ENCODE measurements around the gene EMP2. TPM values are rescaled to one million over a fixed set of nuclear protein-coding genes. Genes with fewer than 3 reads are reported as not detected.

Gene EMP2
- total and polyA plus RNA-seq, 8 donors = 58.2 to 487 (median 67.6) TPM

DNA sequence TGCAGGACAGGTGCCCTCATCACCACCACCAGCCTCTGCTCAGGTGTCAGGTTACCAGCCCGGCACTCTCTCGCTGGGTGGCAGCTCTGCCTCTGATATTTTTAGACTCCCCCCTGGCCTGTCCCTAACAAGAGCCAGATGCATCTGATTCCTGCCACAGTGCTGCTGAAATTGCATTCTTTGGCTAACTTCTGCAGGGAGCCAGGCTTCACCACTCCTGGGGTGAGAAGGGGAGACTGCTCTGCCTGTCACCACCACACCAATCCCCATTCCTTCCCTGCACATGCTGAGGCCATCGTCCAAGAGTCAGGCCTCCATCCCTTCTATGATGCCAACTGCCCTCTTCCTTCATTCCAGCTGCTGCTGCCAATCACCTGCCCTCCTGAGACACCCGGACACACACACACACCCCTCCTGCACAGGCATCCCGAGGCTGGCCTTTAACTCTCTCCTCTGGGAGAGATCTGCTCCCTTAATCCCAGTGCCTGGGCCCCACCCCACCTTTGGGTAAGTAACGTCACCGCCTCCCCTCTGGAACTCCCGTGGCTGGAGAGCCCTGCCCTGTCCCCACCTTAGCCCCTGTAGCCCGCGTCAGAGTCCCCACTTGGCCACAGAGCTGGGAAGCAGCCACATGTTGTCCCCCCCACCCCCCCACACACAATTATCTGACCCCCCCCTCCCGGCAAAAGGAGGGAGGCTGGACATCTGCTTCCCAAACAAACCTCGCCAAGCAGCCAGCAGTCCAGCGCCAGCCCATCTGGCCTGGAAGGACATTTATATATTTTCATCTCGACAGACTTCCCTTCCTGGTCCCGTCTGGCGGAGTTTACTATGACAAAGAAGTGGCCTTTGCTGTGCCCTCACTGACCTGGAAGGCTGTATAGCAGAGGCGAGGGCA lies 2.8 kb downstream of the EMP2 start:
- Histone ChIP-seq H3K27me3 (peaks cover 0 to 33% of the 10 kb centered on the region in 2 donors), H3K27ac (peak overlapping the region; percentile 91 to 92), H3K4me1 (peaks cover 33 to 50% of the 10 kb centered on the region in 2 donors), H3K36me3 (no peaks in the 10 kb centered on the region), H3K4me3 (peak overlapping the region; percentile 73 to 95), H3K9me3 (no peaks in the 10 kb centered on the region)
- intact Hi-C loops (cut with DNase I) = no loop called here
- ATAC-seq (peak; percentile 8), DNase-seq (peak in 1 of 4 donors; percentile 49)
- TF ChIP-seq, protein P1, sequence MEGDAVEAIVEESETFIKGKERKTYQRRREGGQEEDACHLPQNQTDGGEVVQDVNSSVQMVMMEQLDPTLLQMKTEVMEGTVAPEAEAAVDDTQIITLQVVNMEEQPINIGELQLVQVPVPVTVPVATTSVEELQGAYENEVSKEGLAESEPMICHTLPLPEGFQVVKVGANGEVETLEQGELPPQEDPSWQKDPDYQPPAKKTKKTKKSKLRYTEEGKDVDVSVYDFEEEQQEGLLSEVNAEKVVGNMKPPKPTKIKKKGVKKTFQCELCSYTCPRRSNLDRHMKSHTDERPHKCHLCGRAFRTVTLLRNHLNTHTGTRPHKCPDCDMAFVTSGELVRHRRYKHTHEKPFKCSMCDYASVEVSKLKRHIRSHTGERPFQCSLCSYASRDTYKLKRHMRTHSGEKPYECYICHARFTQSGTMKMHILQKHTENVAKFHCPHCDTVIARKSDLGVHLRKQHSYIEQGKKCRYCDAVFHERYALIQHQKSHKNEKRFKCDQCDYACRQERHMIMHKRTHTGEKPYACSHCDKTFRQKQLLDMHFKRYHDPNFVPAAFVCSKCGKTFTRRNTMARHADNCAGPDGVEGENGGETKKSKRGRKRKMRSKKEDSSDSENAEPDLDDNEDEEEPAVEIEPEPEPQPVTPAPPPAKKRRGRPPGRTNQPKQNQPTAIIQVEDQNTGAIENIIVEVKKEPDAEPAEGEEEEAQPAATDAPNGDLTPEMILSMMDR (IDR thresholded peaks at IDR 0.05) = no peak

DNA sequence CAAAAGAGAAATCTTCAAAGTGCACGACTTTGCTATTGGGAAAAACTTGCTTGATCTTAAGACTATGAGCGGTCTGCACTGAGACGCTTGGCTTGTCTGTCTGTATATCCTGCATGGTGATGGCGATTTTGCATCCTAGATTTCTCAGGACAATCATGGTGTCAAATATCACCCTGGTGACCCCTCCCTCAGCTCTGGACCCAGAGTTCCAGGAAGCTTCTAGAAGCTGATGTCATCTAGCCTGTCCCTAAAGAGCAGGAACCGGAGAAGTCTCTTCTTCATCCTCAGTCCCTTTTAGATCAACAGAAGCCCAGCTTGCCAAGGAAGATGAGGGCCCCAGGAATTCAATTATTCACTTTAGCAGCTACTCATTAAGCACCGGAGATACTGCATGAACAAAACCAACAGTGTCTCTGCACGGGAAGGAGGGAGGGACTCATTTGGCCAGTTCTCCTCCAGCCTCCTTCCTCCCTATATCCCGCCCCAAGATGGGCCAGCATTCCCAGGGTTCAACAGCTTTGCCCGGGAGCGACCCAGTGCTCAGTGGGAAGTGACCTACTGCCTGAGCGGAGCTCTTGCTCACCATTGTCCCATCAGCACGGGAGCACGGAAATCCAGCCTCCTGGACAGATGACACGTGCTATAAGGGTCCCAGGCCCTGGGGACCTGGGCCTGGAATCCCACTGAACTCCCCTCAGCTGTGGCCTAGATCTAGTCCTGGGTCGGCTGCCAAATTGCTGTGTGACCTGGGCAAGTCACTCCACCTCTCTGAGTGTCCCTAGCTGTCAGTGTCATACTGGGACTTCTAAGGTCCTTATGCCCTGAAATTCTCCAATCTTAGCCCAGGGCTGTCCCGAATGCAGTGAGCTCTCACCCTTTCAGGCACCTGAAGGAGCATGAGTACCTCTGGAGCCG lies 3.8 kb downstream of the EMP2 start:
- no peaks in the 10 kb centered on the region for H3K9me3 ChIP-seq
- DNase-seq (peak in 1 of 4 donors; percentile 18), ATAC-seq (no peak)
- H3K27ac ChIP-seq = peak overlapping the region; percentile 91 to 92
- H3K27me3 ChIP-seq = peaks cover 0 to 33% of the 10 kb centered on the region in 2 donors
- TF ChIP-seq, protein P1 (IDR thresholded peaks at IDR 0.05) = no peak
- peaks cover 33 to 50% of the 10 kb centered on the region in 2 donors for H3K4me1 ChIP-seq
- H3K36me3 ChIP-seq = no peaks in the 10 kb centered on the region
- peak overlapping the region in 1 of 2 donors; percentile 73 for H3K4me3 ChIP-seq
- intact Hi-C loops (cut with DNase I) = no loop called here

DNA sequence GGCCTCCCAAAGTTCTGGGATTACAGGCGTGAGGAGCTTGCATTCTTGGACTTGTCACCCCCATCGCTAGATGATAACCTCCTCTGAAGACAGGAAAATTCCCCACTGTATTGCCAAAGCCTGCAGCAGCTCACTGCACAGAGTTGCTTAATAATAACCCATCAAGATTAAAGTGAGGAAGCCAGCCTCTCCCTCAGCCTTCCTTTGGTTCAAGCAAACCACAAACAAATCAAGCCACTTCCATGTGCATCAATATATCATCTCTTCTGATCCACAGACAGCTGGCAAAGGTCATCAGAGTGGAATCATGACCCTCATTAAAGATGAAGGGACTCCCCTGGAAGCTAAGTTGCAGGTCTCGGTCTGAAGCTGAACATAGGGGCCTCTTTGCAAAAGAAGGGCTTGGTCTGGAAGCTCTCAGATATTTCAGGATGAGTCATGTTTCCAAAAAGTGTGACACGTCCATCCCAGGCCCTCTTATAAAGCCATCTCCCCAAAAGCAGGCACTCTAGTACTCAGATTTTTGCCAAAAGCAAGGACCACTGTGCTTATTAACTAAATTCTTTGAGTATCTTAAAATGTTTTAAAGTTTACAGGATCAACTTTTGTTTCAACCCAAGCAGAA lies 4.8 kb downstream of the EMP2 start:
- Histone ChIP-seq H3K27ac (peak overlapping the region; percentile 55 to 91), H3K27me3 (peaks cover 0 to 25% of the 10 kb centered on the region in 2 donors), H3K9me3 (no peaks in the 10 kb centered on the region), H3K36me3 (no peaks in the 10 kb centered on the region), H3K4me1 (peaks cover 29 to 46% of the 10 kb centered on the region in 2 donors), H3K4me3 (no peak overlapping the region)
- TF ChIP-seq, protein P1 (IDR thresholded peaks at IDR 0.05) = no peak
- no peak for DNase-seq
- no peak for ATAC-seq
- intact Hi-C loops (cut with DNase I) = no loop called here

DNA sequence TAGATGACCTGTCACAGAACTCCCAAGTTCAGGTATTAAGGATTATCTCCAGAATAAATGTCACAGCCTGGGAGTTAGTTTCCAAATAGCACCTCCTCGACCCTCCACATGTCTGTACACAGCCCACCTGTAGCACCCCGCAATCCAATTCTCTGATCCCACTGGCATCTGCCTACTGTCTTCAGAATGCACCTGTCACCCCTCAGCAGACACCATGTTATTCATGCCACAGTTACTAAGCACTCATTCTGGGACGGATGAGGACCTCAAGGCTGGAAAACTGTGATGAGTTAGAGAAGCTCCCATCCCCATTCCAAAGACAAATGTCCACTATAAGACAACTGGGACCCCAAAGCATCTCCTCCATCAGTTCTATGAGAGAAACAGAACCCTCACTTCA lies 7.8 kb downstream of the EMP2 start:
- Histone ChIP-seq H3K27ac (no peak overlapping the region), H3K27me3 (no peaks in the 10 kb centered on the region), H3K36me3 (no peaks in the 10 kb centered on the region), H3K4me3 (no peak overlapping the region), H3K9me3 (no peaks in the 10 kb centered on the region), H3K4me1 (peaks cover 18 to 50% of the 10 kb centered on the region in 2 donors)
- intact Hi-C loops (cut with DNase I) = no loop called here
- DNase-seq = no peak
- no peak for ATAC-seq
- TF ChIP-seq, protein P1 (IDR thresholded peaks at IDR 0.05) = no peak
